Calu3 (cell line): ENCODE measurements around the gene ZBTB7B. TPM values are rescaled to one million over a fixed set of nuclear protein-coding genes. Genes with fewer than 3 reads are reported as not detected.

Experiments used
- BruUV-seq: library from RNA; stranded (reverse); fragments of 400-500 nt; replicated peaks from 2 replicates; lab custom pipeline; 2021; lab: Mats Ljungman, UMichigan
- CTCF ChIA-PET: fragments of 300-600 bp; sonication (Branson Sonifier 250); formaldehyde crosslinking; loops from one replicate; lab custom pipeline; 2022; ENCODE audit warnings: antibody characterized with exemption; lab: Charles Lee
- DNase-seq: peaks from one replicate; pipeline ENCODE4 v3.0.0; 2022
- H3K27ac Mint-ChIP-seq: one replicate; pipeline ENCODE4 v1.8.0; 2022; ENCODE audit warnings: mixed read lengths; ENCODE audit not compliant: unreplicated experiment
- H3K27me3 Mint-ChIP-seq: one replicate; pipeline ENCODE4 v1.8.0; 2022; ENCODE audit warnings: mixed read lengths; ENCODE audit not compliant: unreplicated experiment
- H3K36me3 Mint-ChIP-seq: one replicate; pipeline ENCODE4 v1.8.0; 2022; ENCODE audit warnings: mild to moderate bottlenecking, moderate library complexity, mixed read lengths; ENCODE audit not compliant: insufficient read depth, unreplicated experiment
- H3K4me1 Mint-ChIP-seq: one replicate; pipeline ENCODE4 v1.8.0; 2022; ENCODE audit warnings: mild to moderate bottlenecking, low read depth, mixed read lengths; ENCODE audit not compliant: unreplicated experiment
- H3K4me3 Mint-ChIP-seq: one replicate; pipeline ENCODE4 v1.8.0; 2022; ENCODE audit warnings: mild to moderate bottlenecking, low read depth, moderate library complexity, mixed read lengths; ENCODE audit not compliant: unreplicated experiment
- H3K9me3 Mint-ChIP-seq: one replicate; pipeline ENCODE4 v1.8.0; 2022; ENCODE audit warnings: low read depth, mixed read lengths; ENCODE audit not compliant: unreplicated experiment
- CTCF ChIP-seq: fragments of 200-600 bp; IDR thresholded peaks from one replicate; pipeline ENCODE4 v1.8.0; 2022; ENCODE audit warnings: antibody characterized with exemption; ENCODE audit not compliant: unreplicated experiment
- intact Hi-C: fragments of 100-400 bp; cut with micrococcal nuclease; formaldehyde crosslinking; loops from one replicate; pipeline ENCODE4 v1.10.0; 2022; ENCODE audit not compliant: unreplicated experiment
- total RNA-seq: library from RNA; stranded (reverse); gene quantifications from 2 replicates; pipeline ENCODE4 v1.2.3, GENCODE V29; 2022

Gene ZBTB7B
- total RNA-seq, 1 experiment from 2014 or later = 64.7 TPM

GRCh38 chr1:155024315-155024714 lies 21.7 kb downstream of the ZBTB7B start:
- Mint-ChIP-seq H3K27me3 (peaks cover 10% of the 10 kb centered on the region), H3K9me3 (no peaks in the 10 kb centered on the region), H3K36me3 (peaks cover 16% of the 10 kb centered on the region), H3K4me1 (peaks cover 50% of the 10 kb centered on the region), H3K4me3 (no peak overlapping the region), H3K27ac (no peak overlapping the region)
- intact Hi-C loops = no loop called here
- no peak for DNase-seq
- BruUV-seq = no TSS peak
- no peak for TF ChIP-seq CTCF
- CTCF ChIA-PET = interaction anchor here (1.0 kb wide), 1 partner anchor 27 kb away, joined by 5 read pairs; the partner anchor contains the start of gene ADAM15

GRCh38 chr1:155026154-155026553 lies 23.6 kb downstream of the ZBTB7B start:
- H3K36me3 Mint-ChIP-seq = peaks cover under 1% of the 10 kb centered on the region
- no peak for DNase-seq
- H3K4me1 Mint-ChIP-seq = peaks cover 44% of the 10 kb centered on the region
- no peak for TF ChIP-seq CTCF
- H3K27me3 Mint-ChIP-seq = peaks cover 15% of the 10 kb centered on the region
- BruUV-seq = no TSS peak
- CTCF ChIA-PET = no interaction called here
- H3K9me3 Mint-ChIP-seq = no peaks in the 10 kb centered on the region
- H3K27ac Mint-ChIP-seq = no peak overlapping the region
- intact Hi-C loops = no loop called here
- H3K4me3 Mint-ChIP-seq = no peak overlapping the region

GRCh38 chr1:155026588-155026987 lies 24.0 kb downstream of the ZBTB7B start:
- Mint-ChIP-seq H3K4me3 (no peak overlapping the region), H3K27me3 (peaks cover 15% of the 10 kb centered on the region), H3K4me1 (peaks cover 44% of the 10 kb centered on the region), H3K27ac (no peak overlapping the region), H3K9me3 (no peaks in the 10 kb centered on the region), H3K36me3 (no peaks in the 10 kb centered on the region)
- intact Hi-C loops = no loop called here
- CTCF ChIA-PET = no interaction called here
- peak; percentile 62 for DNase-seq
- no peak for TF ChIP-seq CTCF
- no TSS peak for BruUV-seq

- H3K36me3 Mint-ChIP-seq = no peaks in the 10 kb centered on the region
- no peak overlapping the region for H3K4me3 Mint-ChIP-seq
- no peak for DNase-seq
- intact Hi-C loops = no loop called here
- H3K27ac Mint-ChIP-seq = no peak overlapping the region
- peaks cover 18% of the 10 kb centered on the region for H3K4me1 Mint-ChIP-seq
- no peak for TF ChIP-seq CTCF
- H3K9me3 Mint-ChIP-seq = no peaks in the 10 kb centered on the region
- CTCF ChIA-PET = interaction anchor here (0.5 to 0.6 kb wide), 2 partner anchors 17 to 932 kb away, joined by 4 to 5 read pairs; no protein-coding TSS in a partner anchor
- BruUV-seq = no TSS peak
- H3K27me3 Mint-ChIP-seq = peaks cover 26% of the 10 kb centered on the region
Measured at GRCh38 chr1:155029513-155030242, 27.1 kb downstream of the ZBTB7B start.
